ENCODE data around the gene TSKU. TPM values are rescaled to one million over a fixed set of nuclear protein-coding genes. Genes with fewer than 3 reads are reported as not detected.

TSKU gene
- total and polyA plus RNA-seq, 9 of the 15 experiments (the other 6 are each of a cell fraction or from before 2014, with no cell fraction given), result 0.60 to 11.9 (median 8.4) TPM

GRCh38 chr11:76759517-76759916 is 23.6 kb upstream of the TSKU start (continued):
- TF ChIP-seq CBFA2T3 (IDR thresholded peaks at IDR 0.05) (no peak), ZNF184 (CRISPR knock-in tag; IDR thresholded peaks at IDR 0.05) (no peak), ZNF121 (CRISPR knock-in tag; conservative IDR thresholded peaks at IDR 0.05) (no peak), BCOR (IDR thresholded peaks at IDR 0.05) (peak; percentile 64)

DNA sequence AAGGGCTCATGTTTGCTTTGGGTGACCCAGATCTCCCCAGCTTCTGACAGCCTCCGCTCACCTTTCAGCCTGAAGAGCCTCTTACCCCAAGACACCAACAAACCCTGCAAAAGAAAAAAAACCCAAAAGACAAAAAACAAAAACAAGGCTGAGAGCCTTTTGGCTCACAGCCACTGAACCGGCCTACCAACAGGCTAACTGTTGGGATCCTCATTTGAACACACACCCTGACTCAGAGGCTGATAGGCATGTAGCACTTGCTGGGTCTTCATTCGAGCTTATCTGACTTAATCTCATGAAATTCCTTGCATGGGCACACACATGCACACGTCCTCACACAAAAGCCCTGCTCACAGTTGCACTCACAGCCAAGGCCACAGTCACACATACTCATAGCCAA is 22.9 kb upstream of the TSKU start:
- H3K27me3 ChIP-seq (ENCODE audit: control insufficient read depth in 2 of 2, insufficient read depth in 2 of 2, low read length in 2 of 2), result no peaks in the 10 kb centered on the region
- H3K9me3 ChIP-seq (replicated peaks; ENCODE audit: control insufficient read depth, insufficient read depth, low read depth, low read length), result no peaks in the 10 kb centered on the region
- H3K9ac ChIP-seq (ENCODE audit: insufficient read depth in 1 of 2, low read depth in 2 of 2, low read length in 2 of 2), result no peak overlapping the region; a peak in 1 of 4 replicates
- H3K36me3 ChIP-seq (ENCODE audit: control insufficient read depth, insufficient read depth, low read length), result no peaks in the 10 kb centered on the region
- no peak overlapping the region for H3K4me3 ChIP-seq
- FAIRE-seq (peak; percentile 48), ATAC-seq (no peak), DNase-seq (ENCODE audit: extremely low read depth in 1 of 4, low spot score in 3 of 4) (no peak)
- 0 out of 2 replicates have a peak overlapping the region, but pooled peaks have one; percentile 14 for H2AFZ ChIP-seq (ENCODE audit: low read depth, low read length)
- H4K20me1 ChIP-seq (replicated peaks; ENCODE audit: control insufficient read depth, insufficient read depth, low read length), result no peaks in the 10 kb centered on the region
- H3K79me2 ChIP-seq (ENCODE audit: control insufficient read depth, insufficient read depth, low read length), result no peaks in the 10 kb centered on the region
- WGBS (ENCODE audit: insufficient coverage, low coverage, missing lambda C conversion rate), result 14% methylated on average over 4 of the region's 4 CpGs
- CTCF ChIA-PET (ENCODE audit: low intra/inter-chr PET ratio), result no interaction called here
- no TSS peak for BruUV-seq (replicated peaks)
- H3K9me1 ChIP-seq (ENCODE audit: control insufficient read depth, insufficient read depth, low read length), result peaks cover 4% of the 10 kb centered on the region
- peaks cover 4 to 15% of the 10 kb centered on the region in 2 experiments for H3K4me1 ChIP-seq (replicated peaks in 1 of 2; ENCODE audit: control insufficient read depth in 2 of 2, insufficient read depth in 2 of 2, low read length in 2 of 2)
- H3K27ac ChIP-seq (ENCODE audit: extremely low read depth, low read depth, low read length), result no peak overlapping the region
- intact Hi-C loops (cut with micrococcal nuclease) (no loop called here), in situ Hi-C loops (cut with MboI) (no loop called here)
- POLR2A ChIA-PET, result interaction anchor here (1.0 to 1.3 kb wide), 2 partner anchors 9 to 24 kb away, joined by 3 read pairs; no protein-coding TSS in a partner anchor
- H3K4me2 ChIP-seq (ENCODE audit: insufficient read depth, low read length), result no peak overlapping the region
- TF ChIP-seq NFIC (IDR thresholded peaks at IDR 0.05) (peak; percentile 49), GTF2F1 (IDR thresholded peaks at IDR 0.05; ENCODE audit: low read depth, low read length) (no peak), PCBP1 (IDR thresholded peaks at IDR 0.05; ENCODE audit: low read depth, low read length, poor library complexity, severe bottlenecking) (no peak)

Measured in K562 (cell line).